ENCODE results near the gene GPR155.

The GPR155 gene

GRCh38 chr2:174524527-174524926 is 37.7 kb upstream of the GPR155 start:
- no peak for TF ChIP-seq CTCF (conservative IDR thresholded peaks at IDR 0.05; ENCODE audit: low read depth, low read length)
- DNase-seq (ENCODE audit: low read depth), result no peak
- H3K4me3 ChIP-seq (ENCODE audit: low read depth, low read length), result no peak overlapping the region

- no peak overlapping the region for H3K4me3 ChIP-seq (ENCODE audit: low read depth, low read length)
- TF ChIP-seq CTCF (conservative IDR thresholded peaks at IDR 0.05; ENCODE audit: low read depth, low read length), result peak; percentile 46
- peak; percentile 44 for DNase-seq (ENCODE audit: low read depth)
These were observed 35.7 kb upstream of the GPR155 start for GRCh38 chr2:174522553-174522952.

GRCh38 chr2:174518395-174518794 is 31.6 kb upstream of the GPR155 start:
- H3K4me3 ChIP-seq (ENCODE audit: low read depth, low read length), result no peak overlapping the region
- DNase-seq (ENCODE audit: low read depth), result no peak
- no peak for TF ChIP-seq CTCF (conservative IDR thresholded peaks at IDR 0.05; ENCODE audit: low read depth, low read length)

- no peak overlapping the region for H3K4me3 ChIP-seq (ENCODE audit: low read depth, low read length)
- no peak for DNase-seq (ENCODE audit: low read depth)
- no peak for TF ChIP-seq CTCF (conservative IDR thresholded peaks at IDR 0.05; ENCODE audit: low read depth, low read length)
These were observed 29.9 kb upstream of the GPR155 start for GRCh38 chr2:174516501-174517378.

- no peak overlapping the region for H3K4me3 ChIP-seq (ENCODE audit: low read depth, low read length)
- TF ChIP-seq CTCF (conservative IDR thresholded peaks at IDR 0.05; ENCODE audit: low read depth, low read length), result no peak
These were observed 25.5 kb upstream of the GPR155 start for GRCh38 chr2:174512345-174512744.

GRCh38 chr2:174511580-174512260 is 24.9 kb upstream of the GPR155 start:
- no peak overlapping the region for H3K4me3 ChIP-seq (ENCODE audit: low read depth, low read length)
- no peak for TF ChIP-seq CTCF (conservative IDR thresholded peaks at IDR 0.05; ENCODE audit: low read depth, low read length)
- DNase-seq (ENCODE audit: low read depth), result no peak

More at GRCh38 chr2:174512345-174512744, 25.5 kb upstream of the GPR155 start:
- no peak for DNase-seq (ENCODE audit: low read depth)
